Activated B cell treated with CpG ODN at 0.5 μM for 24 hours (primary cell): ENCODE results near the gene PVRIG. TPM values are rescaled to one million over a fixed set of nuclear protein-coding genes. Genes with fewer than 3 reads are reported as not detected.
A peak's percentile ranks its signal among the peaks of the same experiment; 100 is the strongest.
"Not testable (repeated sequence)": the region's sequence is repeated elsewhere in the genome, so short reads cannot be mapped to it uniquely, and the experiment has no call there.

Experiments used
- ATAC-seq: fragments of 200-7000 bp; cut with Tn5 transposase; one replicate; pipeline ENCODE4 v1.10.0; 2021; ENCODE audit warnings: low read depth, mild to moderate bottlenecking, moderate library complexity
- CTCF ChIA-PET: fragments of 350-600 bp; sonication (Branson Sonifier 250); formaldehyde crosslinking; loops from one replicate; lab custom pipeline; 2021; ENCODE audit warnings: antibody characterized with exemption; lab: Charles Lee
- POLR2A ChIA-PET: fragments of 350-600 bp; sonication (Branson Sonifier 250); formaldehyde crosslinking; loops from one replicate; lab custom pipeline; 2021; ENCODE audit warnings: antibody characterized with exemption; lab: Charles Lee
- DNase-seq: peaks from one replicate; pipeline ENCODE4 v3.0.0; 2022
- H3K27ac Mint-ChIP-seq: one replicate; pipeline ENCODE4 v1.8.0; 2020; ENCODE audit warnings: mixed read lengths
- H3K27me3 Mint-ChIP-seq: one replicate; pipeline ENCODE4 v1.8.0; 2021; ENCODE audit warnings: mixed read lengths
- H3K36me3 Mint-ChIP-seq: one replicate; pipeline ENCODE4 v1.8.0; 2021; ENCODE audit warnings: low read depth, mixed read lengths
- H3K4me1 Mint-ChIP-seq: one replicate; pipeline ENCODE4 v1.8.0; 2021; ENCODE audit warnings: mixed read lengths
- H3K4me3 Mint-ChIP-seq: one replicate; pipeline ENCODE4 v1.8.0; 2020; ENCODE audit warnings: mild to moderate bottlenecking, mixed read lengths
- H3K9me3 Mint-ChIP-seq: one replicate; pipeline ENCODE4 v1.8.0; 2020; ENCODE audit warnings: mixed read lengths
- CTCF ChIP-seq: fragments of 200-600 bp; IDR thresholded peaks from one replicate; pipeline ENCODE4 v1.8.0; 2022; ENCODE audit warnings: antibody characterized with exemption, mild to moderate bottlenecking
- intact Hi-C: fragments of 100-400 bp; cut with micrococcal nuclease; formaldehyde crosslinking; loops from one replicate; pipeline ENCODE4 v1.15.1; 2024
- total RNA-seq: library from RNA; stranded (reverse); gene quantifications from 2 replicates; pipeline ENCODE4 v1.2.3, GENCODE V29; 2022

Gene PVRIG
- total RNA-seq, 1 donor from 2014 or later = 20.0 TPM

- POLR2A ChIA-PET = interaction anchor here (0.9 to 2.0 kb wide), 6 partner anchors 10 to 55 kb away, joined by 3 to 11 read pairs (median 6); no protein-coding TSS in a partner anchor
- intact Hi-C loops = loop anchor here (5.0 kb wide), 1 partner anchor 35 kb away; the partner anchor contains the start of genes GPC2 and STAG3
- peak overlapping the region; percentile 74 for H3K27ac Mint-ChIP-seq
- no peaks in the 10 kb centered on the region for H3K27me3 Mint-ChIP-seq
- CTCF ChIA-PET = interaction anchor here (1.2 to 5.5 kb wide), 4 partner anchors 10 to 23 kb away, joined by 3 to 30 read pairs (median 14); no protein-coding TSS in a partner anchor
- TF ChIP-seq CTCF = no peak
- peaks cover 92% of the 10 kb centered on the region for H3K4me1 Mint-ChIP-seq
- H3K36me3 Mint-ChIP-seq = peaks cover 4% of the 10 kb centered on the region
- ATAC-seq (no peak), DNase-seq (no peak)
- H3K4me3 Mint-ChIP-seq = no peak overlapping the region
- no peaks in the 10 kb centered on the region for H3K9me3 Mint-ChIP-seq
Observed at GRCh38 chr7:100212631-100213286, 7.0 kb upstream of the PVRIG start.

- intact Hi-C loops = loop anchor here (5.0 kb wide), 1 partner anchor 36 kb away; the partner anchor contains the start of genes GPC2 and STAG3
- H3K27ac Mint-ChIP-seq = peak overlapping the region; percentile 74
- no peaks in the 10 kb centered on the region for H3K27me3 Mint-ChIP-seq
- peaks cover 89% of the 10 kb centered on the region for H3K4me1 Mint-ChIP-seq
- ChIA-PET CTCF (interaction anchor here (1.0 to 3.0 kb wide), 4 partner anchors 11 to 83 kb away, joined by 3 to 13 read pairs (median 3); no protein-coding TSS in a partner anchor), POLR2A (interaction anchor here (0.9 to 2.0 kb wide), 4 partner anchors 13 to 22 kb away, joined by 3 to 9 read pairs (median 4); no protein-coding TSS in a partner anchor)
- ATAC-seq (no peak), DNase-seq (no peak)
- no peaks in the 10 kb centered on the region for H3K9me3 Mint-ChIP-seq
- peak overlapping the region; percentile 32 for H3K4me3 Mint-ChIP-seq
- TF ChIP-seq CTCF = no peak
- H3K36me3 Mint-ChIP-seq = peaks cover 4% of the 10 kb centered on the region
Observed at GRCh38 chr7:100213672-100214071, 6.1 kb upstream of the PVRIG start.

- H3K4me1 Mint-ChIP-seq = peaks cover 89% of the 10 kb centered on the region
- peak; percentile 13 for ATAC-seq
- not testable (repeated sequence) for H3K36me3 Mint-ChIP-seq, H3K9me3 Mint-ChIP-seq, H3K27me3 Mint-ChIP-seq, DNase-seq
- intact Hi-C loops = loop anchor here (5.0 kb wide), 1 partner anchor 37 kb away; the partner anchor contains the start of genes GPC2 and STAG3
- ChIA-PET POLR2A (interaction anchor here (2.0 kb wide), 1 partner anchor 14 kb away, joined by 9 read pairs; no protein-coding TSS in a partner anchor), CTCF (interaction anchor here (0.9 to 3.0 kb wide), 3 partner anchors 24 to 83 kb away, joined by 3 to 13 read pairs (median 3); no protein-coding TSS in a partner anchor)
- H3K27ac Mint-ChIP-seq = peak overlapping the region; percentile 74
- peak overlapping the region; percentile 20 for H3K4me3 Mint-ChIP-seq
Observed at GRCh38 chr7:100214356-100214755, 5.4 kb upstream of the PVRIG start.

- TF ChIP-seq CTCF = no peak
- H3K4me1 Mint-ChIP-seq = peaks cover 89% of the 10 kb centered on the region
- CTCF ChIA-PET = interaction anchor here (0.7 to 3.1 kb wide), 5 partner anchors 20 to 83 kb away, joined by 3 to 34 read pairs (median 13); no protein-coding TSS in a partner anchor
- intact Hi-C loops = no loop called here
- POLR2A ChIA-PET = interaction anchor here (0.7 to 2.0 kb wide), 4 partner anchors 8 to 813 kb away, joined by 3 to 12 read pairs (median 6); no protein-coding TSS in a partner anchor
- H3K4me3 Mint-ChIP-seq = no peak overlapping the region
- H3K27me3 Mint-ChIP-seq = no peaks in the 10 kb centered on the region
- ATAC-seq = no peak
- H3K9me3 Mint-ChIP-seq = no peaks in the 10 kb centered on the region
- peaks cover 4% of the 10 kb centered on the region for H3K36me3 Mint-ChIP-seq
- no peak for DNase-seq
- H3K27ac Mint-ChIP-seq = peak overlapping the region; percentile 81
Observed at GRCh38 chr7:100215895-100216294, 3.9 kb upstream of the PVRIG start.

GRCh38 chr7:100217934-100218333 lies 1.8 kb upstream of the PVRIG start:
- POLR2A ChIA-PET = interaction anchor here (0.7 to 2.0 kb wide), 11 partner anchors 10 to 128 kb away, joined by 3 to 13 read pairs (median 7); partner anchors contain the start of genes GPC2, LAMTOR4 and STAG3
- H3K9me3 Mint-ChIP-seq, H3K27me3 Mint-ChIP-seq, H3K36me3 Mint-ChIP-seq: not testable (repeated sequence)
- Mint-ChIP-seq H3K4me3 (peak overlapping the region; percentile 83), H3K4me1 (peaks cover 93% of the 10 kb centered on the region), H3K27ac (peak overlapping the region; percentile 98)
- CTCF ChIA-PET = interaction anchor here (0.6 to 3.1 kb wide), 13 partner anchors 13 to 190 kb away, joined by 3 to 34 read pairs (median 6); partner anchors contain the start of genes GPC2, MBLAC1 and STAG3
- intact Hi-C loops = loop anchor here (1.0 kb wide), 3 partner anchors 28 to 86 kb away; partner anchors contain the start of gene LAMTOR4
- peak; percentile 52 for DNase-seq
- peak; percentile 15 for ATAC-seq
